Fibroblast of mammary gland (primary cell): ENCODE measurements around the gene PCNA.
A peak's percentile ranks its signal among the peaks of the same experiment; 100 is the strongest.
"Not testable (repeated sequence)": the region's sequence is repeated elsewhere in the genome, so short reads cannot be mapped to it uniquely, and the experiment has no call there.

Experiments
- DNase-seq: peaks from one replicate; pipeline ENCODE4 v3.0.0-alpha.2; 2010; ENCODE audit warnings: low read depth
- H3K4me3 ChIP-seq: 2 replicates; pipeline ENCODE4 v1.5.1; 2011; ENCODE audit warnings: low read depth, mild to moderate bottlenecking, low read length, moderate library complexity; ENCODE audit not compliant: control insufficient read depth
- CTCF ChIP-seq: conservative IDR thresholded peaks from 2 replicates; pipeline ENCODE4 v1.5.1; 2011; ENCODE audit warnings: low read depth, low read length, inconsistent platforms; ENCODE audit not compliant: control insufficient read depth, insufficient read depth

The PCNA gene

GRCh38 chr20:5090191-5090590 is 29.6 kb downstream of the PCNA start:
- H3K4me3 ChIP-seq, result no peak overlapping the region
- DNase-seq, result no peak
- TF ChIP-seq CTCF, result no peak

DNA sequence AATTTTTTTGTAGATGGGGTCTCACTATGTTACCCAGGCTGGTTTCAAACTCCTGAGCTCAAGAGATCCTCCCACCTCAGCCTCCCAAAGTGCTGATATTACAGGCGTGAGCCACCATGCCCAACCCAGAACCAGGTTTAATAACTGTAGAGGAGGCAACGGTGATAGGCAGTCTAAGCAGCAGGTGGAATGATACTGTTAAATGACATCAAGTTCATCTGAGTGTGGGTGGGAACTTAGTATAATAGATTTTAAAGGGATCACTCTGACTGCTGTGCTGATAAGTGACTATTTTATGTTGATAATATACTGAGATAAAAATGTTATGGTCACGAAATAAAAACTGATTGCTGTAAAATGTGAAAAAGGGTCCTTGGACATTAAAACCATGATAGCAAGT is 31.1 kb downstream of the PCNA start:
- TF ChIP-seq CTCF, result no peak
- DNase-seq, result no peak
- no peak overlapping the region for H3K4me3 ChIP-seq

- no peak for TF ChIP-seq CTCF
- no peak for DNase-seq
- no peak overlapping the region for H3K4me3 ChIP-seq
These were observed 34.4 kb downstream of the PCNA start for GRCh38 chr20:5085380-5085779.

- TF ChIP-seq CTCF, result no peak
- H3K4me3 ChIP-seq, result no peak overlapping the region
- peak; percentile 69 for DNase-seq
These were observed 39.3 kb downstream of the PCNA start for GRCh38 chr20:5080384-5080877.

GRCh38 chr20:5078399-5078958 is 41.3 kb downstream of the PCNA start:
- TF ChIP-seq CTCF, result no peak
- no peak overlapping the region for H3K4me3 ChIP-seq

DNA sequence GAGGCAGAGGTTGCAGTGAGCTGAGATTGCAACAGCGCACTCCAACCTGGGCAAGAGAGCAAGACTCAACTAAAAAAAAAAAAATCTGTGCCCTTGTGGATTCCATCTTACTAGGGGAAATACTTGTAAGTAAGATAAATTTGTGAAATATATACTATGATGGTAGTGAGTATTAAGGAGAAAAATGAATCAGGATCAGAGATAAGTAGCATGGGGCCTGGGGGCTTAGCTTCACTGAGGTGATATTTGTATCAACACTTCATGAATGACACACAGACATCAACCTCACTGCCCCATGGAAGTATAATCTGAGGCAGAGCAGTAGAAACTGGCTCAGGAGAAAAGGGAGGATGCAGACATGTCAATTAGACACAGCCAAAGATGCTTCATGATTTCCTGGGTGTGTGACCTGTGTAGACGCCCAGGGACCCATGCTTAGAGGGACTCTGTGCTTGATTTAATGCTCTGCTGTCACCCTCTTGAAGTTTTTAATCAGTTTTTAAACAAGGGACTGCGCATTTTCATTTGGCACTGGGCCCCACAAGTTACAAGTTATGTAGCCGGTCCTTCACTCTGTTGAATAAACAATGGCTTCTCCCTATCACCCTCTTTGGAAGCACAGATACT is 41.9 kb downstream of the PCNA start:
- no peak for TF ChIP-seq CTCF
- DNase-seq, result no peak
- H3K4me3 ChIP-seq, result no peak overlapping the region

More at GRCh38 chr20:5078399-5078958, 41.3 kb downstream of the PCNA start:
- peak; percentile 63 for DNase-seq

GRCh38 chr20:5076913-5077312 is 42.8 kb downstream of the PCNA start:
- not testable (repeated sequence) for H3K4me3 ChIP-seq, DNase-seq
